Limb (tissue), 2 donors: ENCODE results near the gene RASSF8.

Source experiments
- DNase-seq, 2 donors: peaks; one replicate each; pipeline ENCODE4 v3.0.0-alpha.2; 2016; ENCODE audit errors: extremely low spot score in 2 of 2

RASSF8 gene

GRCh38 chr12:26028953-26029735 is 70.7 kb downstream of the RASSF8 start:
- DNase-seq: peak in 1 of 2 donors; percentile 68

GRCh38 chr12:26029736-26030022 is 71.2 kb downstream of the RASSF8 start:
- no peak for DNase-seq

GRCh38 chr12:26030371-26030770 is 71.9 kb downstream of the RASSF8 start:
- no peak for DNase-seq

GRCh38 chr12:26031318-26031717 is 72.8 kb downstream of the RASSF8 start:
- DNase-seq: no peak

GRCh38 chr12:26031827-26032226 is 73.3 kb downstream of the RASSF8 start:
- no peak for DNase-seq

- DNase-seq: no peak
Observed at GRCh38 chr12:26032290-26032689, 73.8 kb downstream of the RASSF8 start.

DNA sequence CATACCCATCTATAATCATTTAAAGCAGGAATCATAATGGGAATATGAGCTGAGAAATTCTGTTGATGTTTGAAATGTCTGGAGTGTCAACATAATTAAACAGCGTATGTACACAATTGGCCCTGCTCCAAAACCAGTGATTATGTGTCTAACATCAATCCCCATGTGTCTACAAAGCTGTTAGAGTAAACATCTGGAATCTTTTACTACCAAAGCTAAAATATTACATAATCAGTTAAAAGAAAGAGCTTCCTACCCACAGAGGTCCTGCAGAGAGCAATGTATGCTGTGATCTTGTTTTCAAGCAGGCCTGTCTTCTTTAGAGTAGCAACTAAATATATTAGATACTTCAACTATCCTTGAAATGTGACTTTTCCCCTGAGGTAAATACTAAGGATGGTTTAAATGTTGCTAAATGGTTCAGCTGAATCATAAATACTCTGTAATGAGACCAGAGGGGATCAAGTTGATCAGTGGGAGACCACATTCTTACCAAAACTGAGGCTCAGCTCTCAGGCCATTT is 74.3 kb downstream of the RASSF8 start:
- DNase-seq: no peak

DNA sequence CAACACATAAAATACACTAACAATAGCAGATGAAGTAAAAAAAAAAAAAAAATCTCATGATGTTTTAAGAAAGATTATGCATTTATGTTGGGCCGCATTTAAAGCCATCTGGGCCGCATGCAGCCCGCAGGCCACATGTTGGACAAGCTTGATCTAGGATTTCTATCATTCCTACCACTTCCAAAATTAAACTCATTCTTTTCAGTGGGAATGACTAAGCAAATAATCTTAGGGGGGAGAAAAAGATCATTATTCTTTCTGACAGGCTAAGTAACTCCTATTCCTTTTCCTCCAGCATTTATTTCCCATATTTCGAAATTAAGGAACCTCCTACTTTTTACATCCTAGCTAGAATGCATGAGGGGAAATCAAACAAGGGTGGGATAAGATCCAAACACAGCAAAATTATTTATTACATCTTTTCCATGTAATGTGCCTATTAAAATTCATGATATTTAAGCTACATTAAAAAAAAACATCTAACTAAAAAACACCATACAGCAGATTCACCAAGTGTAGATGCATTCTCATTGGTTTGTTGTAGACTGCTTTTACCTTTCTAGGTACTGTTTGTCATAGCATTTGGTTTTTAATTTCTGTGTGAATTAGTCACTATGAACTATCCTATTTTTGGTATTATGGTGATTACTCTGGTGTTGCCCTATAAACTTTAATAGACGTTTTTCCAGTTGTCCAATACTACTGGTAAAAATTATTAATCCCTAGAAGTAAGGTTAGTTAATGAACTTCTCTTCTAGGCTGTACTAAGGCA is 76.1 kb downstream of the RASSF8 start:
- no peak for DNase-seq

GRCh38 chr12:26036877-26037276 is 78.4 kb downstream of the RASSF8 start:
- no peak for DNase-seq

DNA sequence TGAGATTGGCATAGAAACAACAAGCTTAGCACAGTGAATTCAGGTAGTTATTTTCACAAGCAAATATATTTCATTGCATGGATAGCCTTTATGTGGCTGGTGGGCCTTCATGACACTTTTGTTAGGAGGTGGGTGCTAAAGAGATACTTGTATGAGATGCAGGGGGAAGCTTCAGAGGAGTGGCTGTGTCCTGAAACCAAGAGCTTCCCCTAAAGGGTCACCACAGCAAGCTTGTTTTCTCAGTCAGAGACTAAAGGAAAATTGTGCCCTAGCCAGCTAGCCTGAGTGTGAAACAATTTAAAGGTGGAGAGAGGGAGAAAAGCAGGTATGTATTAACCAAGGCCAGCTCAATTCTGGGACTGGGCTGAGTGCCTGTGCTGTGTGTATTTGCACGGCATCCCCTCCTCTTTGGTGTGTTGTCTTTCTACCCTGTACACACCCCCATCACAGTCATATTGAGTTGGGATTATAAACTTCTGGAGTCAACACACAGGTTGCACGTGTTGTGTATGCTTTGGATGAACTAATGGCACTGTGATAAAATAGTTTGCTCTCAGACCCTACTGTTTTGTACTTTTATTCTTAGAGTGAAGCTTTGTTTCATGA is 79.2 kb downstream of the RASSF8 start:
- DNase-seq: no peak

- DNase-seq: no peak
Observed at GRCh38 chr12:26042645-26043044, 84.2 kb downstream of the RASSF8 start.

- no peak for DNase-seq
Observed at GRCh38 chr12:26043135-26044006, 84.9 kb downstream of the RASSF8 start.

DNA sequence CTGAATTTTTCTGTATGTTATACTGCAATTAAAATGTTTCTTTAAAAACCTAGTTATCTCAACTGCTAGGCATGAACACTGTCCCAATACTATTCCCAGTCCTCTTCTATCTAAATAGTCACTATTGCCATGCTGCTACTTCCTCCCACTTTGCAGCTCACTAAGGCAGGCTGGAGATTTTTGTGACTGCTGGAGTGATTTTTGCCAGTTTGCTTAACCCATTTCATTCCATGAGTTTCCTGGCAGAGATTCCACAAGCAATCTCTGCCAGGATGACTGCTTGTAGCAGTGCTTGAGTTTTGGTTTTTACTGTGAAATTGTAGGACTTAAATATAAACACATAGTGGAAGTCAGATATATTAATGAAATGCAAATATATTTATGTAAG is 85.5 kb downstream of the RASSF8 start:
- DNase-seq: no peak

DNA sequence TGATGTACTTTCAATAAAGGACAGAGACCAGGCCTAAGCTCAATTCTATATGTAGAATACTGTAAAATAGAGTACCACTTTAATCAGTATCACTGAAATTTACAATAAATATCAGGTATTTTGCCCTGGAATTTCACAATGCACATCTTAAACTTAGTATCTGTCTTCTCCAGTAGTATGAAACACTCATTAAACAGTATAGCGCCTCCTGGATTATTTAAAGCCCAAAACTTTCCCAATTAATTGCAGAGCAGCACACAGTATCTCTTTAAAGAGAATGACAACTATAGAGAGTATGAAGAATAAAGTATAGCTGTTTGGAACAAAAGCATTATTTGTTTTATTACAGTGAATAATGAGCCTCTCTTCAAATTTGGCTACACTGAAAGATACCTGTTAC is 86.1 kb downstream of the RASSF8 start:
- DNase-seq: no peak

- no peak for DNase-seq
Observed at GRCh38 chr12:26046203-26046602, 87.7 kb downstream of the RASSF8 start.

GRCh38 chr12:26046906-26047305 is 88.4 kb downstream of the RASSF8 start:
- DNase-seq: no peak

GRCh38 chr12:26047401-26048226 is 89.1 kb downstream of the RASSF8 start:
- no peak for DNase-seq

GRCh38 chr12:26052652-26053051 is 94.2 kb downstream of the RASSF8 start:
- no peak for DNase-seq

DNA sequence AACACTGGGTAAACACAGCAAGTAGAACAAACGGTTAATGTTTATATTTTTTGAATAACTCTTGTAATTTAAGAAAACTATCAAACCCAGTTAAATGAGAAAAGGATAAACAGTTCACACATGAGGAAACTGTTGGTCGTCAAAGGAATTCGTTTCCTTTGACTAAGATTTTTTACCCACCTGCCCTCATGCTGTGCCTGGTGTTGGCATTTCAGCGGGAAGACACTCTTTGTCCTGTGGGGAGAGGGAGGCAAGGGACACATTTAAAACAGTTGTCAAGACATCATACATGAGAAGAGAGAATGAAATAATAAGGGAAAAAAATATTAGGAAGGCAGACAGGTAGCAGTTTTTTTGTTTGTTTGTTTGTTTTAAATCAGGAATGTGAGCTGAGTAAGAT is 95.9 kb downstream of the RASSF8 start:
- DNase-seq: no peak

GRCh38 chr12:26055087-26055486 is 96.6 kb downstream of the RASSF8 start:
- DNase-seq: no peak

GRCh38 chr12:26056335-26056734 is 97.9 kb downstream of the RASSF8 start:
- no peak for DNase-seq
